Inflammatory macrophage treated with lipopolysaccharide for 1 hour (primary cell): ENCODE measurements around the gene KLK4.

ENCODE experiments used
- DNase-seq, 2 donors: peaks; one replicate each; pipeline ENCODE4 v3.0.0-alpha.2; 2020 to 2022

The KLK4 gene

DNA sequence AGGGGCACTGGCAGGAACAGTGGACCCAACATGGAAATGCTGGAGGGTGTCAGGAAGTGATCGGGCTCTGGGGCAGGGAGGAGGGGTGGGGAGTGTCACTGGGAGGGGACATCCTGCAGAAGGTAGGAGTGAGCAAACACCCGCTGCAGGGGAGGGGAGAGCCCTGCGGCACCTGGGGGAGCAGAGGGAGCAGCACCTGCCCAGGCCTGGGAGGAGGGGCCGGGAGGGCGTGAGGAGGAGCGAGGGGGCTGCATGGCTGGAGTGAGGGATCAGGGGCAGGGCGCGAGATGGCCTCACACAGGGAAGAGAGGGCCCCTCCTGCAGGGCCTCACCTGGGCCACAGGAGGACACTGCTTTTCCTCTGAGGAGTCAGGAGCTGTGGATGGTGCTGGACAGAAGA, 33.9 kb downstream of the KLK4 start:
- DNase-seq, result no peak

DNA sequence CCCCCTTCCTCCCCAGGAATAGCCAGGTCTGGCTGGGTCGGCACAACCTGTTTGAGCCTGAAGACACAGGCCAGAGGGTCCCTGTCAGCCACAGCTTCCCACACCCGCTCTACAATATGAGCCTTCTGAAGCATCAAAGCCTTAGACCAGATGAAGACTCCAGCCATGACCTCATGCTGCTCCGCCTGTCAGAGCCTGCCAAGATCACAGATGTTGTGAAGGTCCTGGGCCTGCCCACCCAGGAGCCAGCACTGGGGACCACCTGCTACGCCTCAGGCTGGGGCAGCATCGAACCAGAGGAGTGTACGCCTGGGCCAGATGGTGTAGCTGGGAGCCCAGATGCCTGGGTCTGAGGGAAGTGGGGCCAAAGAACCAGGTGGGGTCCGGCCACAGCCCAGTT, 34.7 kb downstream of the KLK4 start:
- no peak for DNase-seq

DNA sequence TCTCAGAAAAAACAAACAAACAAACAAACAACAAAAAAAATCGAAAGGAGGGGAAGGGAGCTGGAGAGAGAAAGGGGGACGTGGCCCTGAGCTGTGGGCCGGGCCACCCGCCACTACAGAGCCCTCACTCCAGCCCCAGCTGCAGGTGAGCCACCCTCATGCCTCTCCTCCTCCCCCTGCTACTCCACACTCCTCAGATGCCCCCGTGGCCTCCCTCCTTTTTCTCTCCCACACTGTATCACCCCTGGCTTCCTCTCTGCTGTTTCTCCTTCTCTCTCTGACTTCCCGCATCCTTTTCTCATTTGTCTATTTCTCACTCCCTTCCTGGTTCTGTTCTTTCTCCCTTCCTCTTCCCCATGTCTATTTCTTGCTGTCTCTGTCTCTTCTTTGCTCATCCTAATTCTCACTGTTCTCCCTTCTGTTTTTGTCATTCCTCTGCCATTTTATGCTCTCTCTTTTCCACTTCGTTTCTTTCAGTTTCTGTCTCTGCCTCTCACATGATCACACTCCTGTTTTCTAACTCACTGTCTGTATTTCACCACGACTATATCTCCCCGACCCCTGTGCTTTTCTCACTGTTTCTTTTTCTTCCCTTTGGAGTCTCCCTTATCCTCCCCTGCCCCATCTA, 35.3 kb downstream of the KLK4 start:
- no peak for DNase-seq

DNA sequence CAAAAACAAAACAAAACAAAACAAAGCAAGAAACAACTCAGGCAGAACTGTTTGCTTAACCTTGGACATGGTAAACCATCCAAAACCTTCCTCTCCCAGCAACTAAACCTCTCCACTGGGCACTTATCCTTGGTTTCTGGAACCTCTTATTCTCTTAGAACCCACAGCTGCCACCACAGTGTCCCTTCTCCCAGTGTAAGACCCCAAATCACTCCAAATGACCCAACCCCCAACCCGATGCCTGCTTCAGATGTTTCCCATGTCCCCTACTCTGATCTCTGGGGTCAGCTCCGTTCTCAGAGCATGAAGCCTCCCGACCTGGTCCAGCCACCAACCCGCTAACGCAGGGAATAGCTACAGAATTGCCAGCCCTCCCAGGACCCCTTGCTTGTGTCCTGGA, 37.0 kb downstream of the KLK4 start:
- no peak for DNase-seq

DNA sequence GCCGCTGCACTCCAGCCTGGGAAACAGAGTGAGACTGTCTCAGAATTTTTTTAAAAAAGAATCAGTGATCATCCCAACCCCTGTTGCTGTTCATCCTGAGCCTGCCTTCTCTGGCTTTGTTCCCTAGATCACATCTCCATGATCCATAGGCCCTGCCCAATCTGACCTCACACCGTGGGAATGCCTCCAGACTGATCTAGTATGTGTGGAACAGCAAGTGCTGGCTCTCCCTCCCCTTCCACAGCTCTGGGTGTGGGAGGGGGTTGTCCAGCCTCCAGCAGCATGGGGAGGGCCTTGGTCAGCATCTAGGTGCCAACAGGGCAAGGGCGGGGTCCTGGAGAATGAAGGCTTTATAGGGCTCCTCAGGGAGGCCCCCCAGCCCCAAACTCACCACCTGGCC, 38.1 kb downstream of the KLK4 start, which contains the start of gene KLK2:
KLK2 (plus strand) TSS at position 384 of the 400 bp plus-strand sequence. CDS start 35 bp downstream, outside the sequence.
- DNase-seq, result no peak

DNA sequence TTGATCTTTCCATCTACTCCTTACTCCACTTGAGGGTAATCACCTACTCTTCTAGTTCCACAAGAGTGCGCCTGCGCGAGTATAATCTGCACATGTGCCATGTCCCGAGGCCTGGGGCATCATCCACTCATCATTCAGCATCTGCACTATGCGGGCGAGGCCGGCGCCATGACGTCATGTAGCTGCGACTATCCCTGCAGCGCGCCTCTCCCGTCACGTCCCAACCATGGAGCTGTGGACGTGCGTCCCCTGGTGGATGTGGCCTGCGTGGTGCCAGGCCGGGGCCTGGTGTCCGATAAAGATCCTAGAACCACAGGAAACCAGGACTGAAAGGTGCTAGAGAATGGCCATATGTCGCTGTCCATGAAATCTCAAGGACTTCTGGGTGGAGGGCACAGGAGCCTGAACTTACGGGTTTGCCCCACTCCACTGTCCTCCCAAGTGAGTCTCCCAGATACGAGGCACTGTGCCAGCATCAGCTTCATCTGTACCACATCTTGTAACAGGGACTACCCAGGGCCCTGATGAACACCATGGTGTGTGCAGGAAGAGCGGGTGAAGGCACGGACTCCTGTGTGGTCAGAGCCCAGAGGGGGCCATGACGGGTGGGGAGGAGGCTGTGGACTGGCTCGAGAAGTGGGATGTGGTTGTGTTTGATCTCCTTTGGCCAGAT, 40.6 kb downstream of the KLK4 start:
- DNase-seq, result no peak

DNA sequence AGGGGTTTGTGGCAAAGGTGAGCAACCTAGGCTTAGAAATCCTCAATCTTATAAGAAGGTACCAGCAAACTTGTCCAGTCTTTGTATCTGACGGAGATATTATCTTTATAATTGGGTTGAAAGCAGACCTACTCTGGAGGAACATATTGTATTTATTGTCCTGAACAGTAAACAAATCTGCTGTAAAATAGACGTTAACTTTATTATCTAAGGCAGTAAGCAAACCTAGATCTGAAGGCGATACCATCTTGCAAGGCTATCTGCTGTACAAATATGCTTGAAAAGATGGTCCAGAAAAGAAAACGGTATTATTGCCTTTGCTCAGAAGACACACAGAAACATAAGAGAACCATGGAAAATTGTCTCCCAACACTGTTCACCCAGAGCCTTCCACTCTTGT, 41.7 kb downstream of the KLK4 start:
- no peak for DNase-seq

DNA sequence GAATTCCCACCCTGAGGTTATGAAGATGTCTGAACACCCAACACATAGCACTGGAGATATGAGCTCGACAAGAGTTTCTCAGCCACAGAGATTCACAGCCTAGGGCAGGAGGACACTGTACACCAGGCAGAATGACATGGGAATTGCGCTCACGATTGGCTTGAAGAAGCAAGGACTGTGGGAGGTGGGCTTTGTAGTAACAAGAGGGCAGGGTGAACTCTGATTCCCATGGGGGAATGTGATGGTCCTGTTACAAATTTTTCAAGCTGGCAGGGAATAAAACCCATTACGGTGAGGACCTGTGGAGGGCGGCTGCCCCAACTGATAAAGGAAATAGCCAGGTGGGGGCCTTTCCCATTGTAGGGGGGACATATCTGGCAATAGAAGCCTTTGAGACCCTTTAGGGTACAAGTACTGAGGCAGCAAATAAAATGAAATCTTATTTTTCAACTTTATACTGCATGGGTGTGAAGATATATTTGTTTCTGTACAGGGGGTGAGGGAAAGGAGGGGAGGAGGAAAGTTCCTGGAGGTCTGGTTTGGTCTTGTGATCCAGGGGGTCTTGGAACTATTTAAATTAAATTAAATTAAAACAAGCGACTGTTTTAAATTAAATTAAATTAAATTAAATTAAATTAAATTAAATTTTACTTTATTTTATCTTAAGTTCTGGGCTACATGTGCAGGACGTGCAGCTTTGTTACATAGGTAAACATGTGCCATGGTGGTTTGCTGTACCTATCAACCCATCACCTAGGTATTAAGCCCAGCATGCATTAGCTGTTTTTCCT, 49.5 kb downstream of the KLK4 start:
- DNase-seq, result no peak

DNA sequence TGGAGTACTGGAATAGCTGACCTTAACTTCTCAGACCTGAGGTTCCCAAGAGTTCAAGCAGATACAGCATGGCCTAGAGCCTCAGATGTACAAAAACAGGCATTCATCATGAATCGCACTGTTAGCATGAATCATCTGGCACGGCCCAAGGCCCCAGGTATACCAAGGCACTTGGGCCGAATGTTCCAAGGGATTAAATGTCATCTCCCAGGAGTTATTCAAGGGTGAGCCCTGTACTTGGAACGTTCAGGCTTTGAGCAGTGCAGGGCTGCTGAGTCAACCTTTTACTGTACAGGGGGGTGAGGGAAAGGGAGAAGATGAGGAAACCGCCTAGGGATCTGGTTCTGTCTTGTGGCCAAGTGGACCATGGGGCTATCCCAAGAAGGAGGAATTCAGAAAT, 50.2 kb downstream of the KLK4 start:
- DNase-seq, result no peak

DNA sequence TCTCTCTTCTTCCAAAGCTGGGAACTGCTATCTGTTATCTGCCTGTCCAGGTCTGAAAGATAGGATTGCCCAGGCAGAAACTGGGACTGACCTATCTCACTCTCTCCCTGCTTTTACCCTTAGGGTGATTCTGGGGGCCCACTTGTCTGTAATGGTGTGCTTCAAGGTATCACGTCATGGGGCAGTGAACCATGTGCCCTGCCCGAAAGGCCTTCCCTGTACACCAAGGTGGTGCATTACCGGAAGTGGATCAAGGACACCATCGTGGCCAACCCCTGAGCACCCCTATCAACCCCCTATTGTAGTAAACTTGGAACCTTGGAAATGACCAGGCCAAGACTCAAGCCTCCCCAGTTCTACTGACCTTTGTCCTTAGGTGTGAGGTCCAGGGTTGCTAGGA, 51.3 kb downstream of the KLK4 start:
- no peak for DNase-seq

DNA sequence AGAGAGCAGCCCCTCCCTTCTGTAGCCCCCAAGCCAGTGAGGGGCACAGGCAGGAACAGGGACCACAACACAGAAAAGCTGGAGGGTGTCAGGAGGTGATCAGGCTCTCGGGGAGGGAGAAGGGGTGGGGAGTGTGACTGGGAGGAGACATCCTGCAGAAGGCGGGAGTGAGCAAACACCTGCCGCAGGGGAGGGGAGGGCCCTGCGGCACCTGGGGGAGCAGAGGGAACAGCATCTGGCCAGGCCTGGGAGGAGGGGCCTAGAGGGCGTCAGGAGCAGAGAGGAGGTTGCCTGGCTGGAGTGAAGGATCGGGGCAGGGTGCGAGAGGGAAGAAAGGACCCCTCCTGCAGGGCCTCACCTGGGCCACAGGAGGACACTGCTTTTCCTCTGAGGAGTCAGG, 52.3 kb downstream of the KLK4 start:
- no peak for DNase-seq

DNA sequence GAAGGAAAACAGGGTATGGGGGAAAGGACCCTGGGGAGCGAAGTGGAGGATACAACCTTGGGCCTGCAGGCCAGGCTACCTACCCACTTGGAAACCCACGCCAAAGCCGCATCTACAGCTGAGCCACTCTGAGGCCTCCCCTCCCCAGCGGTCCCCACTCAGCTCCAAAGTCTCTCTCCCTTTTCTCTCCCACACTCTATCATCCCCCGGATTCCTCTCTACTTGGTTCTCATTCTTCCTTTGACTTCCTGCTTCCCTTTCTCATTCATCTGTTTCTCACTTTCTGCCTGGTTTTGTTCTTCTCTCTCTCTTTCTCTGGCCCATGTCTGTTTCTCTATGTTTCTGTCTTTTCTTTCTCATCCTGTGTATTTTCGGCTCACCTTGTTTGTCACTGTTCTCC, 53.8 kb downstream of the KLK4 start:
- no peak for DNase-seq
